Peyer's patch (tissue), 4 donors: ENCODE results near the gene ATP5PB.

ENCODE experiments used
- CTCF ChIP-seq, 6 experiments: fragments of 450-650 bp in 4 of 6; fragments of 200-600 bp in 2 of 6; sonication (generic) in 1 of 6; IDR thresholded peaks; one replicate each; pipeline ENCODE4 v1.5.1; 2017 to 2019; ENCODE audit warnings: antibody characterized with exemption in 6 of 6, mild to moderate bottlenecking in 3 of 6, moderate library complexity in 1 of 6
- POLR2A ChIP-seq, 2 donors: fragments of 450-650 bp; IDR thresholded peaks; one replicate each; pipeline ENCODE4 v1.5.1; 2017; ENCODE audit warnings: antibody characterized with exemption in 2 of 2, mild to moderate bottlenecking in 2 of 2, moderate library complexity in 2 of 2

GRCh38 chr1:111484391-111485026 lies 35.2 kb downstream of the ATP5PB start:
- TF ChIP-seq POLR2A (IDR thresholded peaks at IDR 0.05) = no peak
- no peak for TF ChIP-seq CTCF (IDR thresholded peaks at IDR 0.05)
